Measurements from ENCODE around the gene RALGDS.
"Not testable (repeated sequence)": the region's sequence is repeated elsewhere in the genome, so short reads cannot be mapped to it uniquely, and the experiment has no call there.

The RALGDS gene

GRCh38 chr9:133086894-133087293 lies 34.1 kb downstream of the RALGDS start:
- in situ Hi-C loops (cut with HindIII; ENCODE audit: low sequenced_read_pairs), result no loop called here
- H3K4me3 ChIP-seq (ENCODE audit: low read depth, low read length), result no peak overlapping the region
- DNase-seq (ENCODE audit: low read depth, low spot score), result no peak
- TF ChIP-seq, protein P1, sequence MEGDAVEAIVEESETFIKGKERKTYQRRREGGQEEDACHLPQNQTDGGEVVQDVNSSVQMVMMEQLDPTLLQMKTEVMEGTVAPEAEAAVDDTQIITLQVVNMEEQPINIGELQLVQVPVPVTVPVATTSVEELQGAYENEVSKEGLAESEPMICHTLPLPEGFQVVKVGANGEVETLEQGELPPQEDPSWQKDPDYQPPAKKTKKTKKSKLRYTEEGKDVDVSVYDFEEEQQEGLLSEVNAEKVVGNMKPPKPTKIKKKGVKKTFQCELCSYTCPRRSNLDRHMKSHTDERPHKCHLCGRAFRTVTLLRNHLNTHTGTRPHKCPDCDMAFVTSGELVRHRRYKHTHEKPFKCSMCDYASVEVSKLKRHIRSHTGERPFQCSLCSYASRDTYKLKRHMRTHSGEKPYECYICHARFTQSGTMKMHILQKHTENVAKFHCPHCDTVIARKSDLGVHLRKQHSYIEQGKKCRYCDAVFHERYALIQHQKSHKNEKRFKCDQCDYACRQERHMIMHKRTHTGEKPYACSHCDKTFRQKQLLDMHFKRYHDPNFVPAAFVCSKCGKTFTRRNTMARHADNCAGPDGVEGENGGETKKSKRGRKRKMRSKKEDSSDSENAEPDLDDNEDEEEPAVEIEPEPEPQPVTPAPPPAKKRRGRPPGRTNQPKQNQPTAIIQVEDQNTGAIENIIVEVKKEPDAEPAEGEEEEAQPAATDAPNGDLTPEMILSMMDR (IDR thresholded peaks at IDR 0.05; ENCODE audit: low read depth, low read length), result no peak

DNA sequence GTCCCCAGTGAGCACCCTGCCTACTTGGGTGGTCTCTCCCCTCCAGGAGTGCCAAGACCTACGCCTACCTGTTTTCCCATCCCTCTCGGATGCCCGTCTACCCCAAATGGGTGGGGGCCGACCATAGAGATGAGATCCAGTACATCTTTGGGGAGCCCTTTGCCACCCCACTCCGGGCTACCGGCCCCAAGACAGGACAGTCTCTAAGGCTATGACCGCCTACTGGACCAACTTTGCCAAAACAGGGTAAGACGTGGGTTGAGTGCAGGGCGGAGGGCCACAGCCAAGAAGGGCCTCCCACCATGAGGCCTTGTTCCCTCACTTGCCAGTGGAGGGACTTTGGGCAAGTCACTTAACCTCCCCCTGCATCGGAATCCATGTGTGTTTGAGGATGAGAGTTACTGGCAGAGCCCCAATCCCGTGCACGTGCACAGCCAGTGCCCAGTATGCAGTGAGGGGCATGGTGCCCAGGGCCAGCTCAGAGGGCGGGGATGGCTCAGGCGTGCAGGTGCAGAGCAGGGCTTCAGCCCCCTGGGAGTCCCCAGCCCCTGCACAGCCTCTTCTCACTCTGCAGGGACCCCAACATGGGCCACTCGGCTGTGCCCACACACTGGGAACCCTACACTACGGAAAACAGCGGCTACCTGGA lies 34.7 kb downstream of the RALGDS start:
- H3K4me3 ChIP-seq (ENCODE audit: low read depth, low read length); in situ Hi-C loops (cut with HindIII; ENCODE audit: low sequenced_read_pairs); DNase-seq (ENCODE audit: low read depth, low spot score): not testable (repeated sequence)

DNA sequence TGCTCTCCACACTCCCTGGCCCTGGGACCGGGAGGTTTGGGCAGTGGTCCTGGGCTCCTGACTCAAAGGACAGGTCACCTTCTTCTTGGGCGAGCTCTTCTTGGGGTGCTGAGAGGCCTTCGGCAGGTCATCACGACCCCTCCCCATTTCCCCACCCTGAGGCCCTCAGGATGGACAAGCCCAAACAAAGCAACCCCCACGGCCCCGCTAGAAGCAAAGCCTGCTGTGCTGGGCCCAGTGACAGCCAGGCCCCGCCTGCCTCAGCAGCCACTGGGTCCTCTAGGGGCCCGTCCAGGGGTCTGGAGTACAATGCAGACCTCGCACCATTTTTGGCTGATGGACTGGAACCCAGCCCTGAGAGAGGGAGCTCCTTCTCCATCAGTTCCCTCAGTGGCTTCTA lies 37.4 kb downstream of the RALGDS start:
- DNase-seq (ENCODE audit: low read depth, low spot score); in situ Hi-C loops (cut with HindIII; ENCODE audit: low sequenced_read_pairs); H3K4me3 ChIP-seq (ENCODE audit: low read depth, low read length): not testable (repeated sequence)

GRCh38 chr9:133081957-133082644 lies 38.9 kb downstream of the RALGDS start:
- in situ Hi-C loops (cut with HindIII; ENCODE audit: low sequenced_read_pairs); DNase-seq (ENCODE audit: low read depth, low spot score); H3K4me3 ChIP-seq (ENCODE audit: low read depth, low read length): not testable (repeated sequence)

DNA sequence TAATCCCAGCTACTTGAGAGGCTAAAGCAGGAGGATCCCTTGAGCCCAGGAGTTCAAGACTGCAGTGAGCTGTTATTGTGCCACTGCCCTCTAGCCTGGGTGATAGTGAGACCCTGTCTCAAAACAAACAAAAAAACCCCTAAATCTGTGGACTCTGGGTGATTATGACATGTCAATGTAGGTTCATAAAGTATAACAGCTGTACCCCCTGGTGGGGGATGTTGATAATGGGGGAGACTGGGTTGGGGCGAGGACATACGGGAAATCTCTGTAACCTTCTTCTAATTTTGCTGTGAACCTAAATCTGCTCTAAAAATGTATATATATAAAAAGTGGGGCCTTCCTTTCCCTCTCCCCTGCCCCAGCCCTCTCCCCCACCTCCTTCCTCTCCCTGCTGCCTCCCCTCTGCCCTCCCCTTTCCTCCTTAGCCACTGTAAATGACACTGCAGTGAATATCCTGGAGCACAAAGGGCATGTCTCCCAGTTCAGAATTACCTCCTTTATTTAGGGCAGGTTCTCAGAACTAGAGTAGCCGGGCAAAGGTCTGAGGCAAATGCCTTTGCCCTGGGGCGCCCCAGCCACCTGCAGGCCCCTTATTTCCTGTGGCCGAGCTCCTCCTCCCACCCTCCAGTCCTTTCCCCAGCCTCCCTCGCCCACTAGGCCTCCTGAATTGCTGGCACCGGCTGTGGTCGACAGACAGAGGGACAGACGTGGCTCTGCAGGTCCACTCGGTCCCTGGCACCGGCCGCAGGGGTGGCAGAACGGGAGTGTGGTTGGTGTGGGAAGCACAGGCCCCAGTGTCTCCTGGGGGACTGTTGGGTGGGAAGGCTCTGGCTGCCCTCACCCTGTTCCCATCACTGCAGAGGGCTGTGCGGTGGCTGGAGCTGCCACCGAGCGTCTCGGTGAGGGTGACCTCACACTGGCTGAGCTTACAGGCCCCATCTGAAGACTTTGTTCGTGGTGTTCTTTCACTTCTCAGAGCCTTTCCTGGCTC lies 40.0 kb downstream of the RALGDS start:
- DNase-seq (ENCODE audit: low read depth, low spot score); in situ Hi-C loops (cut with HindIII; ENCODE audit: low sequenced_read_pairs); H3K4me3 ChIP-seq (ENCODE audit: low read depth, low read length): not testable (repeated sequence)

DNA sequence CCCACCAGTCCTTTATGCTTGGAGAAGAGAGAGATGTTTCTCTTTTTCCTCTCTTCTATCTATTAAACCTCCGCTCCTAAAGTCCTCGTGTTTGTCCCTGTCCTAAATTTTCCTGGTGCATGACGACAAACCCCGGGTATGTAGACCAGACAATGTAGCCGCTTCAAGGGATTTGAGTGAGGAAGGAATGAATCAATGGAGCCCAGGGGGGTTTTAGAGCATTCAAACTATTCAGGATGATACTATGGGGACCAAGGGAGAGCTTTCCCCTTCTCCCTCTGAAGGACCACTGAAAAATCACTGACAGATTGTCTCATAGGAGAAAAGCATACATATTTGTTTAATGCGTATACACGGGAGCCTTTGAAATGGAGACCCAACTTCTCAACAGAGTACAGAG lies 40.9 kb downstream of the RALGDS start:
- no peak overlapping the region for H3K4me3 ChIP-seq (ENCODE audit: low read depth, low read length)
- in situ Hi-C loops (cut with HindIII; ENCODE audit: low sequenced_read_pairs), result no loop called here
- TF ChIP-seq, protein P1 (IDR thresholded peaks at IDR 0.05; ENCODE audit: low read depth, low read length), result no peak
- DNase-seq (ENCODE audit: low read depth, low spot score), result no peak

DNA sequence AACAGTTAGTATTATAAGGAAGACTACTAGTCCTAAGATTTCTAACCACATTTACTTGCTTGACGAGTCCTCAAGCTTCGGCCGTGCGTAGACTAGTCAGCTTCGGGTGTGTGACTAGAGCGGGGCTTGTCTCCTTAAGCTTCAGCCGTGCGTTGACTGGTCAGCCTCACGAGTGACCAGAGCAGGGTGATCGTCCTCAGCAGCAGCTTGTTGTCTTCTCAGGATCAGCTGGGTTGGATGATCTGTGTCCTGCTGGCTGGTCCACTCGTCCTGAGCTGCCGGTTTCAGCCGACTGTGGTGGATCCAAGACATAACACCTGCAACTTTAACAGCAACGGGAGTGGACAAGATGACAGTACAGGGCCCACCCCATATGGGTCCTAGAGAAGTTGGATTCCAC lies 42.6 kb downstream of the RALGDS start:
- TF ChIP-seq, protein P1 (IDR thresholded peaks at IDR 0.05; ENCODE audit: low read depth, low read length), result no peak
- in situ Hi-C loops (cut with HindIII; ENCODE audit: low sequenced_read_pairs), result no loop called here
- no peak overlapping the region for H3K4me3 ChIP-seq (ENCODE audit: low read depth, low read length)
- no peak for DNase-seq (ENCODE audit: low read depth, low spot score)

GRCh38 chr9:133076691-133077090 lies 44.3 kb downstream of the RALGDS start:
- in situ Hi-C loops (cut with HindIII; ENCODE audit: low sequenced_read_pairs), result no loop called here
- DNase-seq (ENCODE audit: low read depth, low spot score), result no peak
- no peak overlapping the region for H3K4me3 ChIP-seq (ENCODE audit: low read depth, low read length)
- TF ChIP-seq, protein P1 (IDR thresholded peaks at IDR 0.05; ENCODE audit: low read depth, low read length), result no peak
